ENCODE data around the gene LPCAT4. TPM values are rescaled to one million over a fixed set of nuclear protein-coding genes. Genes with fewer than 3 reads are reported as not detected.
A peak's percentile ranks its signal among the peaks of the same experiment; 100 is the strongest.

The LPCAT4 gene
- total and polyA plus RNA-seq, 9 of the 15 experiments (the other 6 are each of a cell fraction or from before 2014, with no cell fraction given) = 7.3 to 34.3 (median 14.4) TPM

- TF ChIP-seq GABPA (tag; conservative IDR thresholded peaks at IDR 0.05; ENCODE audit: low read depth) = peak; percentile 41; the same call in 1 of the 2 replicates
- no peak for TF ChIP-seq MBD1 (CRISPR knock-in tag; IDR thresholded peaks at IDR 0.05)
- TF ChIP-seq GTF2F1 (IDR thresholded peaks at IDR 0.05; ENCODE audit: low read depth, low read length) = no peak
- no peak for TF ChIP-seq ZNF644 (tag; IDR thresholded peaks at IDR 0.05; ENCODE audit: low read depth)
- TF ChIP-seq MXI1 (IDR thresholded peaks at IDR 0.05; ENCODE audit: low read depth, low read length) = 0 out of 2 replicates have a peak, but pooled peaks have one; percentile 10
- no peak for TF ChIP-seq POLR2AphosphoS5 (IDR thresholded peaks at IDR 0.05; ENCODE audit: control insufficient read depth, insufficient read depth, low read depth, low read length)
- no peak for TF ChIP-seq BCLAF1 (IDR thresholded peaks at IDR 0.05; ENCODE audit: borderline replicate concordance in 1 of 2, control insufficient read depth in 1 of 2, low read depth in 2 of 2, low read length in 1 of 2)
- no peak for TF ChIP-seq E2F4 (CRISPR knock-in tag; IDR thresholded peaks at IDR 0.05; ENCODE audit: low read depth)
- TF ChIP-seq NELFE (IDR thresholded peaks at IDR 0.05; ENCODE audit: insufficient read depth, insufficient read length) = no peak
- TF ChIP-seq, protein P1, sequence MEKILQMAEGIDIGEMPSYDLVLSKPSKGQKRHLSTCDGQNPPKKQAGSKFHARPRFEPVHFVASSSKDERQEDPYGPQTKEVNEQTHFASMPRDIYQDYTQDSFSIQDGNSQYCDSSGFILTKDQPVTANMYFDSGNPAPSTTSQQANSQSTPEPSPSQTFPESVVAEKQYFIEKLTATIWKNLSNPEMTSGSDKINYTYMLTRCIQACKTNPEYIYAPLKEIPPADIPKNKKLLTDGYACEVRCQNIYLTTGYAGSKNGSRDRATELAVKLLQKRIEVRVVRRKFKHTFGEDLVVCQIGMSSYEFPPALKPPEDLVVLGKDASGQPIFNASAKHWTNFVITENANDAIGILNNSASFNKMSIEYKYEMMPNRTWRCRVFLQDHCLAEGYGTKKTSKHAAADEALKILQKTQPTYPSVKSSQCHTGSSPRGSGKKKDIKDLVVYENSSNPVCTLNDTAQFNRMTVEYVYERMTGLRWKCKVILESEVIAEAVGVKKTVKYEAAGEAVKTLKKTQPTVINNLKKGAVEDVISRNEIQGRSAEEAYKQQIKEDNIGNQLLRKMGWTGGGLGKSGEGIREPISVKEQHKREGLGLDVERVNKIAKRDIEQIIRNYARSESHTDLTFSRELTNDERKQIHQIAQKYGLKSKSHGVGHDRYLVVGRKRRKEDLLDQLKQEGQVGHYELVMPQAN (IDR thresholded peaks at IDR 0.05; ENCODE audit: borderline replicate concordance) = peak; percentile 30; the same call in 1 of the 2 replicates
- peak; percentile 72 for TF ChIP-seq EGR1 (conservative IDR thresholded peaks at IDR 0.05)
- TF ChIP-seq ZNF436 (CRISPR knock-in tag; IDR thresholded peaks at IDR 0.05) = no peak
- peak in 1 of 2 experiments; percentile 77; a peak in 3 of 4 replicates for TF ChIP-seq SIN3A (IDR thresholded peaks at IDR 0.05; ENCODE audit: borderline replicate concordance in 2 of 2, control insufficient read depth in 1 of 2, low read depth in 2 of 2, low read length in 2 of 2)
- TF ChIP-seq SAFB (IDR thresholded peaks at IDR 0.05; ENCODE audit: borderline replicate concordance, low read depth, low read length) = no peak
- peak; percentile 26; the same call in 1 of the 2 replicates for TF ChIP-seq MYC (IDR thresholded peaks at IDR 0.05; ENCODE audit: low read depth, low read length)
- TF ChIP-seq MYC (CRISPR knock-in tag; IDR thresholded peaks at IDR 0.05; ENCODE audit: borderline replicate concordance, low read depth) = no peak
- TF ChIP-seq FOXK2 (conservative IDR thresholded peaks at IDR 0.05 in 1 of 2, IDR thresholded peaks at IDR 0.05 in 1 of 2; ENCODE audit: low read depth in 2 of 2) = 0 out of 4 replicates have a peak, but pooled peaks of 1 of the 2 experiments have one; percentile 18
Measured at GRCh38 chr15:34366271-34367065, 528 bp downstream of the LPCAT4 start (continued).

Data from K562 (cell line).